NCI-H1048 (cell line): ENCODE results near the gene L3MBTL4.

Experiments used
- DNase-seq: peaks from one replicate; lab custom pipeline; 2025; lab: John Stamatoyannopoulos, UW

L3MBTL4 gene

GRCh38 chr18:5961097-5961827, 453.4 kb downstream of the L3MBTL4 start:
- DNase-seq, result no peak

GRCh38 chr18:5958822-5959221, 455.9 kb downstream of the L3MBTL4 start:
- no peak for DNase-seq

- DNase-seq, result no peak
These were observed 458.9 kb downstream of the L3MBTL4 start for GRCh38 chr18:5955861-5956260.

GRCh38 chr18:5951515-5952091, 463.1 kb downstream of the L3MBTL4 start:
- DNase-seq, result no peak

- no peak for DNase-seq
These were observed 465.9 kb downstream of the L3MBTL4 start for GRCh38 chr18:5948781-5949180.

- no peak for DNase-seq
These were observed 466.5 kb downstream of the L3MBTL4 start for GRCh38 chr18:5948237-5948636.

- DNase-seq, result no peak
These were observed 470.3 kb downstream of the L3MBTL4 start for GRCh38 chr18:5944448-5944847.

GRCh38 chr18:5943514-5943913, 471.2 kb downstream of the L3MBTL4 start:
- DNase-seq, result no peak

- no peak for DNase-seq
These were observed 472.1 kb downstream of the L3MBTL4 start for GRCh38 chr18:5942591-5942990.

- DNase-seq, result no peak
These were observed 472.8 kb downstream of the L3MBTL4 start for GRCh38 chr18:5941890-5942289.

GRCh38 chr18:5939801-5940667, 474.7 kb downstream of the L3MBTL4 start:
- DNase-seq, result no peak

GRCh38 chr18:5937795-5938194, 476.9 kb downstream of the L3MBTL4 start:
- no peak for DNase-seq

GRCh38 chr18:5937121-5937520, 477.6 kb downstream of the L3MBTL4 start:
- DNase-seq, result no peak

GRCh38 chr18:5930789-5931188, 483.9 kb downstream of the L3MBTL4 start:
- DNase-seq, result no peak

- DNase-seq, result no peak
These were observed 496.4 kb downstream of the L3MBTL4 start for GRCh38 chr18:5918205-5918858.

GRCh38 chr18:5914951-5915350, 499.8 kb downstream of the L3MBTL4 start:
- DNase-seq, result no peak

GRCh38 chr18:5914016-5914415, 500.7 kb downstream of the L3MBTL4 start:
- DNase-seq, result no peak

- DNase-seq, result no peak
These were observed 502.1 kb downstream of the L3MBTL4 start for GRCh38 chr18:5912566-5912965.

- no peak for DNase-seq
These were observed 505.6 kb downstream of the L3MBTL4 start for GRCh38 chr18:5909125-5909524.
